Panc1 (cell line): ENCODE results near the gene ARHGEF37. TPM values are rescaled to one million over a fixed set of nuclear protein-coding genes. Genes with fewer than 3 reads are reported as not detected.
"Not testable (repeated sequence)": the region's sequence is repeated elsewhere in the genome, so short reads cannot be mapped to it uniquely, and the experiment has no call there.

Experiments used
- ATAC-seq: fragments of 200-7000 bp; cut with Tn5 transposase; 2 replicates; pipeline ENCODE4 v1.9.1; 2020; ENCODE audit warnings: mild to moderate bottlenecking, moderate library complexity
- BruUV-seq: library from RNA; stranded (reverse); fragments of 400-500 nt; replicated peaks from 2 replicates; lab custom pipeline; 2021; lab: Mats Ljungman, UMichigan
- CTCF ChIA-PET: fragments of 300-600 bp; sonication (Branson Sonifier 250); formaldehyde crosslinking; loops from one replicate; lab custom pipeline; 2022; ENCODE audit warnings: antibody characterized with exemption; lab: Charles Lee
- POLR2A ChIA-PET: fragments of 300-600 bp; sonication (Branson Sonifier 250); formaldehyde crosslinking; loops from one replicate; lab custom pipeline; 2022; ENCODE audit warnings: antibody characterized with exemption; lab: Charles Lee
- DNase-seq: peaks from one replicate; pipeline ENCODE4 v3.0.0-alpha.2; 2010; ENCODE audit warnings: low read depth, low spot score
- H3K27ac ChIP-seq: 2 replicates; pipeline ENCODE4 v1.5.1; 2011; ENCODE audit warnings: mild to moderate bottlenecking, low read length, inconsistent platforms
- H3K27me3 ChIP-seq: fragments of 200-500 bp; sonication (Bioruptor generic); 2 replicates; pipeline ENCODE4 v1.6.0; 2014; ENCODE audit warnings: low read length, inconsistent platforms; ENCODE audit not compliant: control insufficient read depth, insufficient read depth
- H3K36me3 ChIP-seq: fragments of 200-500 bp; sonication (Bioruptor generic); 2 replicates; pipeline ENCODE4 v1.5.1; 2014; ENCODE audit warnings: inconsistent platforms, mild to moderate bottlenecking, low read length, moderate library complexity; ENCODE audit not compliant: control insufficient read depth, insufficient read depth
- H3K4me1 ChIP-seq: 2 replicates; pipeline ENCODE4 v1.5.1; 2011; ENCODE audit warnings: inconsistent platforms, mild to moderate bottlenecking, low read length, moderate library complexity; ENCODE audit not compliant: control insufficient read depth, insufficient read depth
- H3K4me3 ChIP-seq, 2 experiments: 2 replicates each; pipeline ENCODE4 v1.5.1; 2011 to 2012; ENCODE audit warnings: low read depth in 2 of 2, low read length in 2 of 2, mild to moderate bottlenecking in 2 of 2, inconsistent platforms in 1 of 2, moderate library complexity in 1 of 2
- H3K9me3 ChIP-seq: fragments of 200-500 bp; sonication (Bioruptor generic); 2 replicates; pipeline ENCODE4 v1.5.1; 2014; ENCODE audit warnings: low read depth, mild to moderate bottlenecking, inconsistent platforms, low read length, moderate library complexity; ENCODE audit not compliant: control insufficient read depth, insufficient read depth
- CTCF ChIP-seq: fragments of 450-650 bp; IDR thresholded peaks from 2 replicates; pipeline ENCODE4 v1.5.1; 2017; ENCODE audit warnings: mild to moderate bottlenecking
- POLR2AphosphoS5 ChIP-seq: IDR thresholded peaks from 2 replicates; pipeline ENCODE4 v1.6.1; 2012; ENCODE audit warnings: mild to moderate bottlenecking, low read depth, low read length, moderate library complexity
- REST ChIP-seq, 2 experiments: IDR thresholded peaks; 2 replicates each; pipeline ENCODE4 v1.6.1; 2011 to 2012; ENCODE audit warnings: low read depth in 2 of 2, control low read depth in 1 of 2, low read length in 1 of 2, mild to moderate bottlenecking in 1 of 2, moderate library complexity in 1 of 2; ENCODE audit not compliant: insufficient read depth in 1 of 2
- SIN3A ChIP-seq: IDR thresholded peaks from 2 replicates; pipeline ENCODE4 v1.6.1; 2012; ENCODE audit warnings: low read depth, mild to moderate bottlenecking, low read length, moderate library complexity, borderline replicate concordance; ENCODE audit not compliant: insufficient read depth
- TCF7L2 ChIP-seq: IDR thresholded peaks from 2 replicates; pipeline ENCODE4 v1.6.1; 2011; ENCODE audit warnings: mild to moderate bottlenecking, low read depth, low read length, inconsistent platforms
- in situ Hi-C: cut with HindIII; loops from 2 replicates; pipeline ENCODE4 v1.10.0; 2016; ENCODE audit warnings: low sequenced_read_pairs, low pct_unique_long_range_greater_than_20kb
- intact Hi-C: fragments of 100-400 bp; cut with micrococcal nuclease; formaldehyde crosslinking; loops from one replicate; pipeline ENCODE4 v1.10.0; 2022; ENCODE audit not compliant: unreplicated experiment
- total RNA-seq: library from RNA; stranded (reverse); gene quantifications from one replicate; pipeline ENCODE4 v1.2.1, GENCODE V29; 2021; ENCODE audit not compliant: unreplicated experiment

ARHGEF37 gene
- total RNA-seq, 1 experiment from 2014 or later = 3.2 TPM

- intact Hi-C loops (no loop called here), in situ Hi-C loops (no loop called here)
- Histone ChIP-seq H3K27me3 (no peaks in the 10 kb centered on the region), H3K4me3 (no peak overlapping the region), H3K27ac (no peak overlapping the region), H3K4me1 (no peaks in the 10 kb centered on the region), H3K9me3 (no peaks in the 10 kb centered on the region), H3K36me3 (no peaks in the 10 kb centered on the region)
- CTCF ChIA-PET = no interaction called here
- POLR2A ChIA-PET = no interaction called here
- ATAC-seq = no peak
- no TSS peak for BruUV-seq
- TF ChIP-seq SIN3A (no peak), POLR2AphosphoS5 (no peak), CTCF (no peak), REST (IDR thresholded peaks at IDR 0.05; ENCODE audit: insufficient read depth in 1 of 2, low read depth in 2 of 2, low read length in 1 of 2) (no peak)
- no peak for DNase-seq
Measured at GRCh38 chr5:149594206-149594895, 13.1 kb downstream of the ARHGEF37 start.

- H3K4me1 ChIP-seq, POLR2A ChIA-PET, BruUV-seq, H3K36me3 ChIP-seq, H3K9me3 ChIP-seq, intact Hi-C loops, in situ Hi-C loops, DNase-seq, H3K4me3 ChIP-seq, H3K27me3 ChIP-seq, CTCF ChIA-PET, H3K27ac ChIP-seq: not testable (repeated sequence)
- peak; percentile 43; the same call in 1 of the 2 replicates for ATAC-seq
Measured at GRCh38 chr5:149595105-149595504, 13.8 kb downstream of the ARHGEF37 start.

- TF ChIP-seq TCF7L2 (no peak), CTCF (no peak), SIN3A (no peak), POLR2AphosphoS5 (no peak), REST (IDR thresholded peaks at IDR 0.05; ENCODE audit: insufficient read depth in 1 of 2, low read depth in 2 of 2, low read length in 1 of 2) (no peak)
- in situ Hi-C loops (no loop called here), intact Hi-C loops (no loop called here)
- Histone ChIP-seq H3K27ac (no peak overlapping the region), H3K4me3 (no peak overlapping the region), H3K27me3 (no peaks in the 10 kb centered on the region), H3K9me3 (no peaks in the 10 kb centered on the region), H3K36me3 (no peaks in the 10 kb centered on the region), H3K4me1 (no peaks in the 10 kb centered on the region)
- ATAC-seq (no peak), DNase-seq (no peak)
- CTCF ChIA-PET = interaction anchor here (0.7 kb wide), 1 partner anchor 14 kb away, joined by 3 read pairs; no protein-coding TSS in a partner anchor
- BruUV-seq = no TSS peak
- POLR2A ChIA-PET = interaction anchor here (0.6 kb wide), 1 partner anchor 18 kb away, joined by 3 read pairs; no protein-coding TSS in a partner anchor
Measured at GRCh38 chr5:149596712-149597111, 15.4 kb downstream of the ARHGEF37 start.
